Activated CD8-positive, alpha-beta T cell treated with anti-CD3 and anti-CD28 coated beads for 36 hours (primary cell): ENCODE data around the gene ADCY5. TPM values are rescaled to one million over a fixed set of nuclear protein-coding genes. Genes with fewer than 3 reads are reported as not detected.

Experiments used
- ATAC-seq: fragments of 200-7000 bp; cut with Tn5 transposase; one replicate; pipeline ENCODE4 v1.10.0; 2021; ENCODE audit warnings: mild to moderate bottlenecking, moderate library complexity
- CTCF ChIA-PET: fragments of 350-600 bp; sonication (Branson Sonifier 250); formaldehyde crosslinking; loops from one replicate; lab custom pipeline; 2021; ENCODE audit warnings: antibody characterized with exemption; lab: Charles Lee
- POLR2A ChIA-PET: fragments of 350-600 bp; sonication (Branson Sonifier 250); formaldehyde crosslinking; loops from one replicate; lab custom pipeline; 2021; ENCODE audit warnings: antibody characterized with exemption; lab: Charles Lee
- DNase-seq: peaks from one replicate; pipeline ENCODE4 v3.0.0-alpha.2; 2020
- H3K27ac Mint-ChIP-seq: one replicate; pipeline ENCODE4 v1.8.0; 2021; ENCODE audit warnings: mild to moderate bottlenecking, mixed read lengths
- H3K27me3 Mint-ChIP-seq: one replicate; pipeline ENCODE4 v1.8.0; 2021; ENCODE audit warnings: mixed read lengths
- H3K36me3 Mint-ChIP-seq: one replicate; pipeline ENCODE4 v1.8.0; 2021; ENCODE audit warnings: low read depth, mixed read lengths
- H3K4me1 Mint-ChIP-seq: one replicate; pipeline ENCODE4 v1.8.0; 2021; ENCODE audit warnings: low read depth, mixed read lengths
- H3K4me3 Mint-ChIP-seq: one replicate; pipeline ENCODE4 v1.8.0; 2021; ENCODE audit warnings: mild to moderate bottlenecking, moderate library complexity, mixed read lengths
- H3K9me3 Mint-ChIP-seq: one replicate; pipeline ENCODE4 v1.8.0; 2021; ENCODE audit warnings: mixed read lengths
- CTCF ChIP-seq: fragments of 200-600 bp; IDR thresholded peaks from one replicate; pipeline ENCODE4 v1.8.0; 2022; ENCODE audit warnings: antibody characterized with exemption, mild to moderate bottlenecking
- intact Hi-C: fragments of 100-400 bp; cut with micrococcal nuclease; formaldehyde crosslinking; loops from one replicate; pipeline ENCODE4 v1.10.0; 2022
- total RNA-seq, 2 experiments: library from RNA; stranded (reverse); gene quantifications; one replicate each; pipeline ENCODE4 v1.2.3, GENCODE V29; 2021

The ADCY5 gene
- total RNA-seq, 2 experiments from 2014 or later: not detected

DNA sequence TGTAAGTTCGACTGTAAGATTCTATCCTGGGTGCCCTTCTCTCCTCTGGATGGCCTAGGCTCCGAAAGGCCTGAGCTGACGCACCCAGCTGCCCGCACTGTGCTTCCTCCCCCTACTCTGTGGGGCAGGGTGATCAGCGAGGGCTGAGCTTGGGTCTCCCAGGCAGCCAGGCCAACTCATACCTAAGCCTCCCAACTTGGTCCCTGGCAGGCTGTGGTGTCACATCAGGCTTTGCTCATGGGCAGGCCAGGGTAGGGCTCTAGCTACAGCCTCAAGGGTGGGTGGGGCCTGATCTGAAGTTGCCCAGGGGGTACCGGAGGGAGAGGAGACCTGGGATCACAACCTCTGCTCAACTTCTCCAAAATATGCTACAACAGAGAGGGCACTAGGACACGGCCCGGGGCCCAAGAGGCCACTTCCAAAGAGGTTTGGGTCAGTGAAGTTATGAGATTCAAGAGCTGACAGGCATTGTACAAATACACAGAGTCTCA lies 123.1 kb downstream of the ADCY5 start:
- Mint-ChIP-seq H3K4me3 (no peak overlapping the region), H3K9me3 (no peaks in the 10 kb centered on the region), H3K4me1 (no peaks in the 10 kb centered on the region), H3K36me3 (no peaks in the 10 kb centered on the region), H3K27ac (no peak overlapping the region), H3K27me3 (peaks cover 2% of the 10 kb centered on the region)
- DNase-seq (no peak), ATAC-seq (no peak)
- intact Hi-C loops: loop anchor here (2.0 kb wide), 1 partner anchor 163 kb away; no protein-coding TSS in a partner anchor
- TF ChIP-seq CTCF: no peak
- ChIA-PET CTCF (interaction anchor here (1.2 to 2.8 kb wide), 4 partner anchors 35 to 234 kb away, joined by 3 to 18 read pairs (median 6); no protein-coding TSS in a partner anchor), POLR2A (no interaction called here)

- POLR2A ChIA-PET: interaction anchor here (0.6 kb wide), 1 partner anchor 354 kb away, joined by 3 read pairs; no protein-coding TSS in a partner anchor
These were observed 123.8 kb downstream of the ADCY5 start for GRCh38 chr3:123324880-123325765.

GRCh38 chr3:123323781-123324180 lies 125.1 kb downstream of the ADCY5 start:
- Mint-ChIP-seq H3K27me3 (peaks cover 2% of the 10 kb centered on the region), H3K36me3 (no peaks in the 10 kb centered on the region), H3K27ac (no peak overlapping the region), H3K9me3 (no peaks in the 10 kb centered on the region), H3K4me3 (no peak overlapping the region), H3K4me1 (no peaks in the 10 kb centered on the region)
- ATAC-seq: no peak
- no peak for TF ChIP-seq CTCF
- no peak for DNase-seq
- intact Hi-C loops: no loop called here
- ChIA-PET CTCF (interaction anchor here (1.6 to 1.9 kb wide), 2 partner anchors 165 to 226 kb away, joined by 3 to 5 read pairs; no protein-coding TSS in a partner anchor), POLR2A (no interaction called here)

More at GRCh38 chr3:123324880-123325765, 123.8 kb downstream of the ADCY5 start:
- Mint-ChIP-seq H3K4me3 (no peak overlapping the region), H3K4me1 (no peaks in the 10 kb centered on the region), H3K36me3 (no peaks in the 10 kb centered on the region), H3K27ac (no peak overlapping the region), H3K9me3 (no peaks in the 10 kb centered on the region), H3K27me3 (peaks cover 2% of the 10 kb centered on the region)
- TF ChIP-seq CTCF: no peak
- no peak for ATAC-seq
- CTCF ChIA-PET: interaction anchor here (1.2 to 2.8 kb wide), 4 partner anchors 35 to 234 kb away, joined by 3 to 18 read pairs (median 4); no protein-coding TSS in a partner anchor
- intact Hi-C loops: no loop called here
- DNase-seq: no peak

DNA sequence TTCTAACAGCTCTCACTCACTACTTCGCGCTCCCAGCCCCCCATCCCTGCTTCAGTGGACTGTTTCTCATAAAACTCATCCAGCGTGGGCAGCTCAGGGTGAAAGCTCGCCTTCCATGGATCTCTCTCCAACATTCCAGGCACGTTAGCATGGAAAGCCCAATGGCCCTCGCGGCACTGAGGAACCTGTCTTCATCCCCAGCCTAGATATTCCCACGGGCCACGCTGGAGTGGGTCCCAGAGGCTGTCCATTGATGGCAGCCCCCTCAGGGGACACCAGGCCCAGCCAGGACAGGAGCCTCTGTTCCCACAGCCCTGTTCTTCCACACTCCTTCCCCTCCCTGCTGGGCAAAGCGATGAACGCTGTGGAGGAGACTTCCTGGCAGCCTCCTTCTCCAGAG lies 126.0 kb downstream of the ADCY5 start:
- Mint-ChIP-seq H3K4me1 (no peaks in the 10 kb centered on the region), H3K4me3 (no peak overlapping the region), H3K27ac (no peak overlapping the region), H3K9me3 (no peaks in the 10 kb centered on the region), H3K36me3 (no peaks in the 10 kb centered on the region), H3K27me3 (no peaks in the 10 kb centered on the region)
- DNase-seq (no peak), ATAC-seq (no peak)
- no peak for TF ChIP-seq CTCF
- POLR2A ChIA-PET: no interaction called here
- CTCF ChIA-PET: no interaction called here
- intact Hi-C loops: no loop called here

DNA sequence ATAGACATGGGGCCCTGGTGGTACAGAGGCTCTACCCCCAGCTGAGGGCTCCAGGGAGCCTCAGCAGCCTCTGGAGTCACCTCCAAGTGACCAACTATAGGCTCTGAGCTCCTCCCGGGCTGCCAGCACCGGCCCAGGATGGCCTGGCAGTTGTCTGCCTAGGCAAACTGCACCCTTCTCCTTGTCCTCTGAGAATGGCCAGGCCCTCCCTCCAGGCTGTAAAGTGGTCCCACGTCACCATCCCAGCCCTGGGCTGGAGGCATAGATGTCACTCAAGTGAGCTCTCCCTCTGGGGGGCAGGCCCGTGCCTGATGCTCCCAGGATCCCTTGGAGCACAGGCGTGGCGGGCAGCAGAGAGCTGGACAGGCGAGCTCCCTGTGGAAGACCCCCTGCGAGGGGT lies 127.1 kb downstream of the ADCY5 start:
- Mint-ChIP-seq H3K27ac (no peak overlapping the region), H3K36me3 (no peaks in the 10 kb centered on the region), H3K9me3 (no peaks in the 10 kb centered on the region), H3K4me3 (no peak overlapping the region), H3K4me1 (no peaks in the 10 kb centered on the region), H3K27me3 (no peaks in the 10 kb centered on the region)
- no peak for TF ChIP-seq CTCF
- POLR2A ChIA-PET: no interaction called here
- no peak for ATAC-seq
- intact Hi-C loops: no loop called here
- CTCF ChIA-PET: no interaction called here
- no peak for DNase-seq
